ENCODE results near the gene IPO11. TPM values are rescaled to one million over a fixed set of nuclear protein-coding genes. Genes with fewer than 3 reads are reported as not detected.

The IPO11 gene
- total RNA-seq, 4 donors from 2014 or later = 24.5 to 37.2 (median 32.2) TPM

DNA sequence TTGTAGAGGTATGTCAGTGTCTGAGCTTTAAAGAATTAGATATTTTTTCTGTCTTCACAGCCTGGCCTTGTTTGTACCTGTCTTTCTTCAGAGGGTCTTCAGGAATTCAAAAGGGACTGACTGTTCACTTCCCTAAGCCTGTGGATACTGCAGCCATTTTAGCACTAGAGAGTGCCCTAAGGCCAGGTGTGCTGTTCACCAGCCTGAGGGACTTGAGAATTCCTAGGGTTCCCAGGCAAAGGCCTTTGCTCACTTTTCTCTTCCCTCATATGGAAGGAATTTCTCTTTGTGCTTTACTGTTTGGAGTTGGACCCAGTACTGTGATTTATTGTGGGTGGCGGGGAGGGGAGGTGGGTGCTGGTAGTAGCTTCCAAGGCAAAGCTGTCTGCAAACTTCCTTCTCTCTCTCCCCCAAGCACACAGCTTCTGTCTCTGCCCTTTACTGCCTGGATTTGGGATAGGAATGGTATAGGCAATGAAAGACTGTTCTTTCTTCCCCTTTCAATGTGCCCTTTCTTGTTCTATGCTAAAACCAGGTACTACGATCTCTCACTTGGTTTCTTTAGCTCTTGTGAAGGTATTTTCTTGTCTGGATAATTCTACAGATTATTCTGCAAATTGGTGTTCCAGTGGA lies 156.4 kb downstream of the IPO11 start:
- Histone ChIP-seq H3K36me3 (no peaks in the 10 kb centered on the region), H3K27me3 (no peaks in the 10 kb centered on the region), H3K27ac (no peak overlapping the region), H3K4me3 (replicated peaks in 1 of 3) (no peak overlapping the region), H3K4me1 (no peaks in the 10 kb centered on the region), H3K9me3 (no peaks in the 10 kb centered on the region)
- intact Hi-C loops (cut with DNase I) = no loop called here
- no peak for DNase-seq
- WGBS, 2 donors = 94 to 98% methylated on average over 2 of the region's 2 CpGs
- TF ChIP-seq, protein P1, sequence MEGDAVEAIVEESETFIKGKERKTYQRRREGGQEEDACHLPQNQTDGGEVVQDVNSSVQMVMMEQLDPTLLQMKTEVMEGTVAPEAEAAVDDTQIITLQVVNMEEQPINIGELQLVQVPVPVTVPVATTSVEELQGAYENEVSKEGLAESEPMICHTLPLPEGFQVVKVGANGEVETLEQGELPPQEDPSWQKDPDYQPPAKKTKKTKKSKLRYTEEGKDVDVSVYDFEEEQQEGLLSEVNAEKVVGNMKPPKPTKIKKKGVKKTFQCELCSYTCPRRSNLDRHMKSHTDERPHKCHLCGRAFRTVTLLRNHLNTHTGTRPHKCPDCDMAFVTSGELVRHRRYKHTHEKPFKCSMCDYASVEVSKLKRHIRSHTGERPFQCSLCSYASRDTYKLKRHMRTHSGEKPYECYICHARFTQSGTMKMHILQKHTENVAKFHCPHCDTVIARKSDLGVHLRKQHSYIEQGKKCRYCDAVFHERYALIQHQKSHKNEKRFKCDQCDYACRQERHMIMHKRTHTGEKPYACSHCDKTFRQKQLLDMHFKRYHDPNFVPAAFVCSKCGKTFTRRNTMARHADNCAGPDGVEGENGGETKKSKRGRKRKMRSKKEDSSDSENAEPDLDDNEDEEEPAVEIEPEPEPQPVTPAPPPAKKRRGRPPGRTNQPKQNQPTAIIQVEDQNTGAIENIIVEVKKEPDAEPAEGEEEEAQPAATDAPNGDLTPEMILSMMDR (IDR thresholded peaks at IDR 0.05) = no peak
- no peak for TF ChIP-seq POLR2A (IDR thresholded peaks at IDR 0.05)

DNA sequence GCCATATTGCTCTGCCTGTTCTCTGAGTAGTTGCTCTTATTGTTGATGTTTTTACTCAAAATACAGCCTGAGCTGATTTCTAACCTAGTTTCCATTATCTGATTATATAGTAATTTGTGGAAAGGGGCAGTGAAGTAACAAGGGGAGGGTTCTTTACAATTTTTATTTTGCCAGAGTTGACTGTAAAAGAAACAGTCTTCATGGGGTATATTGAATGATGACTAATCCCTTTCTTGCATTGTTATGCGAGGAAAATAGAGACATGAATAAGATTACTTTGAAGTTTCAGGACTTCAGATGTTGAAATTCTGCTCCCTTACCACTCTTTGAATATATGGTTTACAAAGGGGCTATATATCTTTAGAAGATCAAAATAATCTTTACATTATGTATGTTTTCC lies 156.9 kb downstream of the IPO11 start:
- Histone ChIP-seq H3K9me3 (no peaks in the 10 kb centered on the region), H3K4me1 (no peaks in the 10 kb centered on the region), H3K27ac (no peak overlapping the region), H3K27me3 (no peaks in the 10 kb centered on the region), H3K36me3 (no peaks in the 10 kb centered on the region), H3K4me3 (replicated peaks in 1 of 3) (no peak overlapping the region)
- WGBS, 2 donors = 80 to 89% methylated on average over 1 of the region's 1 CpG
- no peak for DNase-seq
- TF ChIP-seq, protein P1 (IDR thresholded peaks at IDR 0.05) = no peak
- TF ChIP-seq POLR2A (IDR thresholded peaks at IDR 0.05) = no peak
- intact Hi-C loops (cut with DNase I) = no loop called here

DNA sequence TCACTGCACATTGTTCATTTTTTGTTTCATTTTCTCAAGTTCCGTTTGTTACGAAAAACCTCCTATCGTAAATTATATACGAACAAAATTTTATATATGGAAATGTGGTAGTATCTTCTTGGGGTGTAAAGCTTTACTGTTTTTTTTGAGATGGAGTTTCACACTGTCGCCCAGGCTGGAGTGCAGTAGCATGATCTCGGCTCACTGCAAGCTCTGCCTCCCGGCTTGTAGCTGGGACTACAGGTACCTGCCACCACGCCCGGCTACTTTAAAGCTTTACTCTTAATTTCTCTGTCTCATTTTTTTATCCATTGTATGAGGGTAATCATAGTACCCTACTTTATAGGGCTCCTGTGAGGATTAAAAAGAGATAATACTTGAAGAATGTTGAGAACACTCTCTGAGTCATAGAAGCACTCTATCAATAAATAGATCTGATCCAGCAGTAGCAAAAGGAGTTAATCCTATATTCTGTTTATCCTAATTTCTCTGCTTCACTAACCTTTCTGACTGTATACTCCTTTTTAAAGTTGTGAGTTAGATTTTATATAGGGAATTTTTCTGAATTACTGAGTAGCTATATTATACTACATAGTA lies 160.5 kb downstream of the IPO11 start:
- WGBS, 2 donors = 94 to 95% methylated on average over 9 of the region's 9 CpGs
- no peak overlapping the region for H3K4me3 ChIP-seq (replicated peaks in 1 of 3)
- no peaks in the 10 kb centered on the region for H3K27me3 ChIP-seq
- peaks cover 9 to 12% of the 10 kb centered on the region in 2 donors for H3K4me1 ChIP-seq
- TF ChIP-seq, protein P1 (IDR thresholded peaks at IDR 0.05) = no peak
- TF ChIP-seq POLR2A (IDR thresholded peaks at IDR 0.05) = no peak
- H3K9me3 ChIP-seq = no peaks in the 10 kb centered on the region
- no peak for DNase-seq
- no peak overlapping the region for H3K27ac ChIP-seq
- intact Hi-C loops (cut with DNase I) = no loop called here
- no peaks in the 10 kb centered on the region for H3K36me3 ChIP-seq

DNA sequence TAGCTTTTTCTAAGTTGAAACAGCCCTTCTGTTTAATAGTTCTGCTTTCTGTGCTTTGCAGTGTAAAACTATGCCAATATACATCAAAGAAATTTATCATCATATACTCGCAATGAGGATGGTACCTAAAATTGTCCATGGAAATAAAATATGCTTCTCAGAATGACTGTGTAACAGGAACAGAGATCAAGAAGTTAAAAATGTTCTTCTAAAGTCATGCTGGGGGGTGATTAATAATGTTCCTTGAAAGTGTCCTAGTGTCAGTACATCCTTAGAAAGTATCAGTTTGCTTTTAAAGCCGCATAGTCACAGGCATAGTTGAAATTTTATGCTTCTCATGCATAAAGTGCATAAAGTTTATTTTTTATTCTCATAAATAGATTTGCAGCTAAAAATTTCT lies 162.0 kb downstream of the IPO11 start:
- no peak for TF ChIP-seq POLR2A (IDR thresholded peaks at IDR 0.05)
- Histone ChIP-seq H3K4me1 (peaks cover 9 to 12% of the 10 kb centered on the region in 2 donors), H3K27ac (no peak overlapping the region), H3K9me3 (no peaks in the 10 kb centered on the region), H3K27me3 (no peaks in the 10 kb centered on the region), H3K36me3 (no peaks in the 10 kb centered on the region), H3K4me3 (replicated peaks in 1 of 3) (no peak overlapping the region)
- intact Hi-C loops (cut with DNase I) = no loop called here
- no peak for DNase-seq
- WGBS, 2 donors = 86 to 95% methylated on average over 2 of the region's 2 CpGs

DNA sequence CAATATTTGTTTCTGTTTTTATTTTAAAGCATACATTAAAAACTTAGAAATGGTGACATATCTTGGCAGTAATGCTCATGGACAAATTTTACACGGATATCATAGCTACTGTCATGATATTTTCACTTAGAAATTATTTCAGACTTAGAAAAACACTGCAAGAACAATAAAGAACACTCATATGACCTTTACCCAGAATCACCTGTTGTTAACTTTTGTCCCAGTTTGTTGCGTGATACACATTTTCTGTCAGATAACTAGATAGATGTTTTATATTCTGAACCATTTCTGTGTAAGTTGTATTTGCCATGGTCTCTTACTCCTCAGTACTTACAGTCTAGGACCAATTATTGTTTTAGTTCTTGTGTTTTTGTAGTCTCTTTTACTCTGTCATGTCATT lies 162.5 kb downstream of the IPO11 start:
- 76 to 78% methylated on average over 2 of the region's 2 CpGs for WGBS, 2 donors
- Histone ChIP-seq H3K9me3 (no peaks in the 10 kb centered on the region), H3K4me3 (replicated peaks in 1 of 3) (no peak overlapping the region), H3K36me3 (no peaks in the 10 kb centered on the region), H3K27ac (no peak overlapping the region), H3K27me3 (no peaks in the 10 kb centered on the region), H3K4me1 (peaks cover 9 to 12% of the 10 kb centered on the region in 2 donors)
- intact Hi-C loops (cut with DNase I) = no loop called here
- no peak for DNase-seq
- TF ChIP-seq POLR2A (IDR thresholded peaks at IDR 0.05) = no peak
- TF ChIP-seq, protein P1 (IDR thresholded peaks at IDR 0.05) = no peak

Data from thyroid gland (tissue), 4 donors.